Neural crest cell (in vitro differentiated cells): ENCODE results near the gene MAPK1IP1L. TPM values are rescaled to one million over a fixed set of nuclear protein-coding genes. Genes with fewer than 3 reads are reported as not detected.
"Not testable (repeated sequence)": the region's sequence is repeated elsewhere in the genome, so short reads cannot be mapped to it uniquely, and the experiment has no call there.

Experiments
- DNase-seq: peaks from one replicate; pipeline ENCODE4 v3.0.0; 2021; ENCODE audit warnings: low read depth, mixed read lengths, low spot score
- H3K27ac Mint-ChIP-seq: one replicate; pipeline ENCODE4 v1.8.0; 2021; ENCODE audit warnings: mild to moderate bottlenecking, mixed read lengths; ENCODE audit not compliant: unreplicated experiment
- H3K27me3 Mint-ChIP-seq: 2 replicates; pipeline ENCODE4 v1.8.0; 2021; ENCODE audit warnings: low read depth, mild to moderate bottlenecking, mixed read lengths
- H3K36me3 Mint-ChIP-seq: 2 replicates; pipeline ENCODE4 v1.8.0; 2021; ENCODE audit warnings: low read depth, mild to moderate bottlenecking, mixed read lengths
- H3K4me1 Mint-ChIP-seq: 2 replicates; pipeline ENCODE4 v1.8.0; 2021; ENCODE audit warnings: mixed read lengths
- H3K4me3 Mint-ChIP-seq: one replicate; pipeline ENCODE4 v1.8.0; 2021; ENCODE audit warnings: mild to moderate bottlenecking, mixed read lengths
- H3K9me3 Mint-ChIP-seq: 2 replicates; pipeline ENCODE4 v1.8.0; 2021; ENCODE audit warnings: mixed read lengths
- long read RNA-seq: library from polyadenylated mRNA; unstranded; transcript quantifications from one replicate; pipeline ENCODE4 v2.0.0, GENCODE V29; 2020
- total RNA-seq: library from RNA; stranded (reverse); gene quantifications from 2 replicates; pipeline ENCODE4 v1.2.1, GENCODE V29; 2021
- TF ChIP-seq, protein P1 (sequence below): fragments of 200-600 bp; sonication (generic); conservative IDR thresholded peaks from 2 replicates; pipeline ENCODE4 v1.5.0; 2021; ENCODE audit warnings: antibody characterized with exemption, mild to moderate bottlenecking

MAPK1IP1L gene
- total RNA-seq = 141 and 151 TPM in 2 replicates
- long read RNA-seq, partial matches to known transcripts = 13 of 27 reads
- long read RNA-seq, other reads (novel, unspliced or antisense) = 14 of 27 reads

DNA sequence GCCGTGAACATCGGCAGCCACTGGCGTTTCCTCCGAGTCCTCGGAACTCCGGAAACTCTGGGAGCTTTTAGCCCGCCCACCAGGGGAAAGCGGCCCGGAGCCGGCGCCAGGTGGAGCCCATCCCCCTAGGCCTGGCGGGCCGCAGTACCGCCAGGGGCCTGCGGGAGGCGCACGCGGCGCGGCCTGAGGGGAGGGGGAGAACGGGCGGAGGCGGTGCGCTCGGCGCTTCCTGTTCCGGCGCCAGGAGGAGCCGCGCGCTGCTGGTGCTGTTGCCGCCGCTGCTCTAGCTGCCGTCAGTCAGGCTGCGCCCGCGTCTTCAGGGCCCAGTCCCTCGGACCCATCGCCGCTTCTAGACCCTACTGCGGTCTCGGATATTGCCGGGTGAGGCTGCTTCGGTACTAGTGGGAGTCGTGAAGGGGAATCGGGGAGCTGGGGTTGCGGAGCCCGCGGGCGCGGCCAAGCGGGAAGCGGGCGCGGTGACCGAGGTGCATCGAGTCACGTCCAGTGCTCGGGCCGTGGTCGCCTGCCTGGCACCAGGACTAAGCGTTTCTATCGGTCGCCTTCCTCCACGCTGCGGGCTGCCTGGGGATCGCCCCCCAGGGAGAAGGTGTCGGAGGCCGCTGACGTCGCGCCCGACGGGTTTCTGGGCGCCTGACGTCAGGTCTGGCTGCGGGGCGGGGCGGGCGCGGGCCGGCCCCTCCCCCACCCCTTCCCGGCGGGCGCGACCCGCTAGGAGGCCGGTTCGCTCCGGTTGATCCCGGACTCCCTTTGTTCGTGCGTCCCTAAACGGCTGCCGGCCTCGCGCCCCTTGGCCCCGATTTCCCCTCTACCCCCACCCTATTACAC lies at the start of gene MAPK1IP1L:
Gene MAPK1IP1L (plus strand): TSS at position 225 of the 846 bp plus-strand sequence. CDS start 10,037 bp downstream, outside the sequence.
- TF ChIP-seq, protein P1, sequence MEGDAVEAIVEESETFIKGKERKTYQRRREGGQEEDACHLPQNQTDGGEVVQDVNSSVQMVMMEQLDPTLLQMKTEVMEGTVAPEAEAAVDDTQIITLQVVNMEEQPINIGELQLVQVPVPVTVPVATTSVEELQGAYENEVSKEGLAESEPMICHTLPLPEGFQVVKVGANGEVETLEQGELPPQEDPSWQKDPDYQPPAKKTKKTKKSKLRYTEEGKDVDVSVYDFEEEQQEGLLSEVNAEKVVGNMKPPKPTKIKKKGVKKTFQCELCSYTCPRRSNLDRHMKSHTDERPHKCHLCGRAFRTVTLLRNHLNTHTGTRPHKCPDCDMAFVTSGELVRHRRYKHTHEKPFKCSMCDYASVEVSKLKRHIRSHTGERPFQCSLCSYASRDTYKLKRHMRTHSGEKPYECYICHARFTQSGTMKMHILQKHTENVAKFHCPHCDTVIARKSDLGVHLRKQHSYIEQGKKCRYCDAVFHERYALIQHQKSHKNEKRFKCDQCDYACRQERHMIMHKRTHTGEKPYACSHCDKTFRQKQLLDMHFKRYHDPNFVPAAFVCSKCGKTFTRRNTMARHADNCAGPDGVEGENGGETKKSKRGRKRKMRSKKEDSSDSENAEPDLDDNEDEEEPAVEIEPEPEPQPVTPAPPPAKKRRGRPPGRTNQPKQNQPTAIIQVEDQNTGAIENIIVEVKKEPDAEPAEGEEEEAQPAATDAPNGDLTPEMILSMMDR = peak; percentile 99

DNA sequence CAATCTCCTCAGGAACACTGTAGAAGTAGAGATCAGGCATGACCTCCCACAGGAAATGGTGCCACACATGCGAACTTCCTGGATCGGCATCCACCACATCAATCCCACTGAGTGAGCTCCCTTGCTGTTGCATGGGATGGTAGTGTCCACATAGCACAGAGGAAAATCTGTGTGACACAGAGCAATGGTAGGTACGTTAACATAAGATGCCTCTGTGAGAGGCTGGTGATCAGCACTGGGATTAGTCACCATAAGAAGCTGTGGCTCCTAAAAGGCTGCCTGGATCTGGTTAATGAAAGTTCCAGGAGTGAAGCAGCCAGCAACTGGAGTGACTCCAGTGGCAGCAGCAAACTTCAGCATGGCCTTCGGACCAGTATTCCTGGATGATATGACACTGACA lies 46.4 kb upstream of the MAPK1IP1L start:
- no peak overlapping the region for H3K27ac Mint-ChIP-seq
- TF ChIP-seq, protein P1 = no peak
- H3K27me3 Mint-ChIP-seq = no peaks in the 10 kb centered on the region
- no peaks in the 10 kb centered on the region for H3K4me1 Mint-ChIP-seq
- H3K4me3 Mint-ChIP-seq = no peak overlapping the region
- no peak for DNase-seq
- H3K36me3 Mint-ChIP-seq = peaks cover 9% of the 10 kb centered on the region
- no peaks in the 10 kb centered on the region for H3K9me3 Mint-ChIP-seq

More for the DNA sequence above, at the start of gene MAPK1IP1L:
- peak; percentile 97 for DNase-seq
- peak within 1 kb of the TSS; percentile 100 for H3K27ac Mint-ChIP-seq
- H3K4me1 Mint-ChIP-seq = peaks cover 41% of the 10 kb centered on the region
- H3K36me3 Mint-ChIP-seq = peaks cover 17% of the 10 kb centered on the region
- H3K27me3 Mint-ChIP-seq = no peaks in the 10 kb centered on the region
- H3K9me3 Mint-ChIP-seq = no peaks in the 10 kb centered on the region
- peak within 1 kb of the TSS; percentile 97 for H3K4me3 Mint-ChIP-seq

DNA sequence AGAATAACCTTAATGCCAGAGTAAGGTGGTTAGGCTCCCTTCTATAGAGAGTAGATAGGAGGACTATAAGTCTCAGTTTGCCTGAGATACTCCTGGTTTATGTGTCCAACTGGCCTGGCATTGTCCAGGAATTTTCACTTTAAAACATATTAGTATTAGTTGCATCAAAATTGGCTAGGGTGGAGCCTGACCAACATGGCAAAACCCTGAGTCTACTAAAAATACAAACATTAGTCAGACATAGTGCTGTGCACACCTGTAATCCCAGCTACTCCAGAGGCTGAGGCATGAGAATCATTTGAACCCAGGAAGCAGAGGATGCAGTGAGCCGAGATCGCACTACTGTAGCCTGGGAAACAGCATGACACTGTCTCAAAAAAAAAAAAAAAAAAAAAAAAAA lies 36.4 kb upstream of the MAPK1IP1L start:
- TF ChIP-seq, protein P1 = no peak
- no peaks in the 10 kb centered on the region for H3K27me3 Mint-ChIP-seq
- no peak overlapping the region for H3K4me3 Mint-ChIP-seq
- peaks cover 34% of the 10 kb centered on the region for H3K36me3 Mint-ChIP-seq
- DNase-seq = no peak
- no peak overlapping the region for H3K27ac Mint-ChIP-seq
- peaks cover 5% of the 10 kb centered on the region for H3K9me3 Mint-ChIP-seq
- H3K4me1 Mint-ChIP-seq = peaks cover 3% of the 10 kb centered on the region

DNA sequence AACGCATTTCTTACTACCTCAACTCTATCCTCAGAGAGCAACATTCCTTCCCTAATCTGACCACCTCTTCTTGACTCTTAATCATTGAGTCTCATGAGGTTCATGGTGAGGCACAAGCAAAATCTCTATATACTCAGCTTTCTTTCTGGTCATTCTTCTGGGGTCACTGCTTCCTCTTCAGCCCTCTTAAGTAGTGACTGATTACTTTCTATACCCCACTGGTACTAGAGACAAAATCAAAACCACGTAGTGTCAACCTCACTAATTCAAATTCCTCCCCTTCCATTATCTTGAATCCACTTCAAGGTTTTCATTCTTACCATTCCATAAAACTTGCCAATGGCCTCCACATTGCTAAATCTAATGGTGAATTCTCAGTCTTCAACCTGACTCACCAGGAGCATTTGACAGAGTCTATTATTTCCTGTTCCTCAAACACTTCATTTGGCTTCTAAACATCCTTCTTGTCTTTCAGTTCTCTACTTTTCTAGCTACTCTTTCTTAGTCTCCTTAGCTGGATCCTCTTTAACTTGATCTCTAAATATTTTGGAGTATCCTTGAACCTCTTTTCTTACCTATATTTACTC lies 31.4 kb upstream of the MAPK1IP1L start:
- Mint-ChIP-seq H3K9me3 (peaks cover 2% of the 10 kb centered on the region), H3K36me3 (peaks cover 17% of the 10 kb centered on the region), H3K27me3 (no peaks in the 10 kb centered on the region), H3K4me3 (no peak overlapping the region), H3K27ac (no peak overlapping the region), H3K4me1 (peaks cover 10% of the 10 kb centered on the region)
- no peak for DNase-seq
- TF ChIP-seq, protein P1 = no peak

DNA sequence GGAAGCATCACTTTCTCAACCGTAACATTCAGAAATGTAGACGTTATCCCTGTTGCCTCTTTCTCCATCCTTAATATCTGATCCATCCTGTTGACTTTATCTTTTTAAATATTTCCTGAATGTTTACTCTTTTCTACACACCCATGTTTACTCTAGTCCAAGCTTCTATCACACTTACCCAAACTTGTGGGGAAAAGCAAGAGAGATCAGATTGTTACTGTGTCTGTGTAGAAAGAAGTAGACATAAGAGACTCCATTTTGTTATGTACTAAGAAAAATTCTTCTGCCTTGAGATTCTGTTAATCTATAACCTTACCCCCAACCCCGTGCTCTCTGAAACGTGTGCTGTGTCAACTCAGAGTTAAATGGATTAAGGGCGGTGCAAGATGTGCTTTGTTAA lies 27.1 kb upstream of the MAPK1IP1L start:
- H3K4me3 Mint-ChIP-seq, H3K36me3 Mint-ChIP-seq, DNase-seq, H3K9me3 Mint-ChIP-seq, H3K27ac Mint-ChIP-seq, H3K27me3 Mint-ChIP-seq: not testable (repeated sequence)
- H3K4me1 Mint-ChIP-seq = peaks cover 41% of the 10 kb centered on the region

DNA sequence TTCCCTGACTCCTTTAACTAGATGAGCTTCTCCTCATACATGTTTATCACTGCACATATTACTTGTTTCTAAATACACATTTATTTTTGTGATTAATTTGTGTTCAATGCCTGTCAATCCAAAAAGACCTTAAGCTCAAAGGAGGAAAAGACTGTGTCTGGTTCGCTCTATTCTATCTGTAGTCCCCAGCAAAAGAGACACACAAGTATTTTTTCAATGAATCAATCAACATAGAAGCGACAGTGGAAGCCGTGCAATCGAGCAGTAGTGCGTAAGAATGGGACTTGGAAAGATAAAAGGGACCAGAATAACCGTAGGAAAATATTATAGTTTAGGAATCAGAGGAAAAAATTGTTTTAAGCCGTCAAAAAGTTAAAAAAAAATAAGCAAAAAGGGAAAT lies 25.5 kb upstream of the MAPK1IP1L start:
- H3K4me1 Mint-ChIP-seq = peaks cover 42% of the 10 kb centered on the region
- peak overlapping the region; percentile 86 for H3K4me3 Mint-ChIP-seq
- peaks cover 4% of the 10 kb centered on the region for H3K36me3 Mint-ChIP-seq
- no peak for DNase-seq
- H3K27me3 Mint-ChIP-seq = no peaks in the 10 kb centered on the region
- H3K27ac Mint-ChIP-seq = peak overlapping the region; percentile 99
- TF ChIP-seq, protein P1 = no peak
- no peaks in the 10 kb centered on the region for H3K9me3 Mint-ChIP-seq
